K562 (cell line): ENCODE data around the gene AHNAK. TPM values are rescaled to one million over a fixed set of nuclear protein-coding genes. Genes with fewer than 3 reads are reported as not detected.

Experiments used
- CCAR2 ChIP-seq: fragments of 200-400 bp; formaldehyde crosslinking; IDR thresholded peaks from 2 replicates; pipeline ENCODE4 v1.6.1; 2017; ENCODE audit warnings: mild to moderate bottlenecking, low read depth, low read length
- ERF ChIP-seq: fragments of 450-650 bp; formaldehyde crosslinking; IDR thresholded peaks from 2 replicates; pipeline ENCODE4 v1.4.0; 2020; ENCODE audit warnings: mild to moderate bottlenecking, mixed read lengths
- HMGN3 ChIP-seq: IDR thresholded peaks from 2 replicates; pipeline ENCODE4 v1.6.1; 2011; ENCODE audit warnings: borderline replicate concordance, low read depth, mild to moderate bottlenecking, mixed read lengths, low read length; ENCODE audit not compliant: insufficient read length; ENCODE audit errors: extremely low read depth
- NFIX ChIP-seq: fragments of 250-450 bp; sonication (Bioruptor Pico); IDR thresholded peaks from 2 replicates; pipeline ENCODE4 v1.4.0; 2020; ENCODE audit warnings: low read depth, mild to moderate bottlenecking, moderate library complexity
- NR2C1 ChIP-seq, 2 experiments: fragments of 450-650 bp; IDR thresholded peaks; 2 replicates each; pipeline ENCODE4 v1.6.1; 2017; ENCODE audit warnings: mild to moderate bottlenecking in 2 of 2, antibody characterized with exemption in 1 of 2, inconsistent platforms in 1 of 2, missing compliant biosample characterization in 1 of 2, missing genetic modification characterization in 1 of 2
- SRSF9 ChIP-seq: fragments of 200-400 bp; formaldehyde crosslinking; IDR thresholded peaks from 2 replicates; pipeline ENCODE4 v1.6.1; 2017; ENCODE audit warnings: low read depth, low read length, borderline replicate concordance
- TRIM28 ChIP-seq: fragments of 450-650 bp; IDR thresholded peaks from 2 replicates; pipeline ENCODE4 v1.6.1; 2017
- ZBED1 ChIP-seq: IDR thresholded peaks from 2 replicates; pipeline ENCODE4 v1.6.1; 2014
- ZNF174 ChIP-seq: fragments of 250-450 bp; sonication (Bioruptor Pico); IDR thresholded peaks from 2 replicates; pipeline ENCODE4 v1.4.0; 2020; ENCODE audit warnings: mild to moderate bottlenecking
- ZNF324 ChIP-seq: fragments of 250-450 bp; sonication (Bioruptor Pico); IDR thresholded peaks from 2 replicates; pipeline ENCODE4 v1.4.0; 2020; ENCODE audit warnings: mild to moderate bottlenecking
- ZNF717 ChIP-seq: fragments of 250-450 bp; sonication (Bioruptor Pico); IDR thresholded peaks from 2 replicates; pipeline ENCODE4 v1.5.0; 2021
- polyA plus RNA-seq, 8 experiments: library from polyadenylated mRNA; depleted of rRNA in 4 of 8; stranded (reverse) in 5 of 8; unstranded in 3 of 8; fragments of >200 nt; fragmentation: Nextera tagmentation in 2 of 8; fragmentation: Illumina TruSeq in 1 of 8; extraction: Ambion mirVana in 2 of 8; extraction: Trizol in 1 of 8; gene quantifications; 2 replicates each; pipeline versions ENCODE4 v1.2.1 to v1.2.3, GENCODE V29; 2011 to 2014; ENCODE audit warnings: inconsistent platforms in 1 of 8, missing spikeins in 1 of 8
- total RNA-seq, 7 experiments: library from RNA; depleted of rRNA in 6 of 7; stranded (reverse); fragments of >200 nt in 6 of 7; fragmentation: Illumina TruSeq in 2 of 7; extraction: Trizol in 2 of 7; gene quantifications; 2 replicates each; pipeline versions ENCODE4 v1.2.1 to v1.2.3, GENCODE V29; 2011 to 2021; ENCODE audit warnings: low replicate concordance in 1 of 7
- TF ChIP-seq, protein P1 (sequence below): fragments of 450-650 bp; IDR thresholded peaks from 2 replicates; pipeline ENCODE4 v1.6.1; 2016; ENCODE audit warnings: borderline replicate concordance
- TF ChIP-seq, protein P2 (sequence below): fragments of 450-650 bp; IDR thresholded peaks from 2 replicates; pipeline ENCODE4 v1.7.1; 2018; ENCODE audit warnings: mild to moderate bottlenecking, low read depth; ENCODE audit not compliant: partially characterized antibody
- TF ChIP-seq, protein P3 (sequence below): sonication (generic); formaldehyde crosslinking; IDR thresholded peaks from 2 replicates; pipeline ENCODE4 v1.8.0; 2022; ENCODE audit warnings: missing genetic modification reagents, mild to moderate bottlenecking, borderline replicate concordance
- TF ChIP-seq, protein P4 (sequence below): sonication (generic); formaldehyde crosslinking; IDR thresholded peaks from 2 replicates; pipeline ENCODE4 v1.8.1; 2023; ENCODE audit warnings: mild to moderate bottlenecking, missing genetic modification reagents
- TF ChIP-seq, protein P5 (sequence below): fragments of 250-450 bp; sonication (Bioruptor Pico); IDR thresholded peaks from 2 replicates; pipeline ENCODE4 v1.4.0; 2020; ENCODE audit warnings: mild to moderate bottlenecking, moderate library complexity, borderline replicate concordance

The AHNAK gene
- total and polyA plus RNA-seq, 9 of the 15 experiments (the other 6 are each of a cell fraction or from before 2014, with no cell fraction given) = 1.5 to 89.7 (median 45.0) TPM

DNA sequence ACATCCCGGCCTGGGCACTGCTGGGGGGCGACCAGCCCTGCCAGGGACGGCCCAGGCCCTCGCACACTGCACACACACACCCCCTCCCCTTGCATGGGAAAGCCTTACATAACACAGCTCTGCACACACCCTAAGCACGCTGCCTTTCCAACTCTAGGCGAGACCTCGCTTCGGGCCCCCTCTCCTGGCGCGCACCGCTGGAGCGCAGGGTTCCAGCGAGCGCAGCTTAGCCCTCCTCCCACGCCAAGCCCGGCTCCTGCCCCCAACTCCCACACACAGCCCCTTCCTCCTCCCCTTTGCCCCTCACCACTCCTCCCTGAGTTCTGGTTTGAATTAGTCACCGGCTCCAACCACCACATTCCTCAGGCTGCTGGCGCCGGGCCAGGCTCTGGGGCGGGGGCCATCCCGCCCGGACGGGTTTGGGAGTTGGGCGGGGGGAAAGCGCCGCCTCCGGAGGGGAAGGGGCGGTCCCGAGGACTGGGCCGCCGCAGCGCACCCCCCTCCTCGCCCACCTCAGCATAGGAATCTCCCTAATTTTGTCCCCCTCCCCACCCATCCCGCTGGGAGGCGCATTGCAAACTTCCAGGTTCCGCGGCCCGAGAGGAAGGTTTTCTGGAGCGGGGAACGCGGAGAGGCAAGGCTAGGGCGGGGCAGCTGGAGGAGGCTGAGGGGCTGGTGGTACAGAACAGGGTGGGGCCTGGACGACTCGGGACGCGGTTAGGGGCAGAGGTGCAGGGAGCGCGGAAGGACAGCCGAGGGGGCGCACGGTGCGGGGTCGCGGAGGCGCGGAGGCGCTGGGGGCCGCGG is 966 bp downstream of the AHNAK start (continued):
- TF ChIP-seq, protein P1, sequence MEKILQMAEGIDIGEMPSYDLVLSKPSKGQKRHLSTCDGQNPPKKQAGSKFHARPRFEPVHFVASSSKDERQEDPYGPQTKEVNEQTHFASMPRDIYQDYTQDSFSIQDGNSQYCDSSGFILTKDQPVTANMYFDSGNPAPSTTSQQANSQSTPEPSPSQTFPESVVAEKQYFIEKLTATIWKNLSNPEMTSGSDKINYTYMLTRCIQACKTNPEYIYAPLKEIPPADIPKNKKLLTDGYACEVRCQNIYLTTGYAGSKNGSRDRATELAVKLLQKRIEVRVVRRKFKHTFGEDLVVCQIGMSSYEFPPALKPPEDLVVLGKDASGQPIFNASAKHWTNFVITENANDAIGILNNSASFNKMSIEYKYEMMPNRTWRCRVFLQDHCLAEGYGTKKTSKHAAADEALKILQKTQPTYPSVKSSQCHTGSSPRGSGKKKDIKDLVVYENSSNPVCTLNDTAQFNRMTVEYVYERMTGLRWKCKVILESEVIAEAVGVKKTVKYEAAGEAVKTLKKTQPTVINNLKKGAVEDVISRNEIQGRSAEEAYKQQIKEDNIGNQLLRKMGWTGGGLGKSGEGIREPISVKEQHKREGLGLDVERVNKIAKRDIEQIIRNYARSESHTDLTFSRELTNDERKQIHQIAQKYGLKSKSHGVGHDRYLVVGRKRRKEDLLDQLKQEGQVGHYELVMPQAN = no peak
- no peak for TF ChIP-seq SRSF9
- TF ChIP-seq, protein P2, sequence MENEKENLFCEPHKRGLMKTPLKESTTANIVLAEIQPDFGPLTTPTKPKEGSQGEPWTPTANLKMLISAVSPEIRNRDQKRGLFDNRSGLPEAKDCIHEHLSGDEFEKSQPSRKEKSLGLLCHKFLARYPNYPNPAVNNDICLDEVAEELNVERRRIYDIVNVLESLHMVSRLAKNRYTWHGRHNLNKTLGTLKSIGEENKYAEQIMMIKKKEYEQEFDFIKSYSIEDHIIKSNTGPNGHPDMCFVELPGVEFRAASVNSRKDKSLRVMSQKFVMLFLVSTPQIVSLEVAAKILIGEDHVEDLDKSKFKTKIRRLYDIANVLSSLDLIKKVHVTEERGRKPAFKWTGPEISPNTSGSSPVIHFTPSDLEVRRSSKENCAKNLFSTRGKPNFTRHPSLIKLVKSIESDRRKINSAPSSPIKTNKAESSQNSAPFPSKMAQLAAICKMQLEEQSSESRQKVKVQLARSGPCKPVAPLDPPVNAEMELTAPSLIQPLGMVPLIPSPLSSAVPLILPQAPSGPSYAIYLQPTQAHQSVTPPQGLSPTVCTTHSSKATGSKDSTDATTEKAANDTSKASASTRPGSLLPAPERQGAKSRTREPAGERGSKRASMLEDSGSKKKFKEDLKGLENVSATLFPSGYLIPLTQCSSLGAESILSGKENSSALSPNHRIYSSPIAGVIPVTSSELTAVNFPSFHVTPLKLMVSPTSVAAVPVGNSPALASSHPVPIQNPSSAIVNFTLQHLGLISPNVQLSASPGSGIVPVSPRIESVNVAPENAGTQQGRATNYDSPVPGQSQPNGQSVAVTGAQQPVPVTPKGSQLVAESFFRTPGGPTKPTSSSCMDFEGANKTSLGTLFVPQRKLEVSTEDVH = no peak
- TF ChIP-seq NR2C1 (IDR thresholded peaks at IDR 0.05) = no peak
- TF ChIP-seq NR2C1 (tag; IDR thresholded peaks at IDR 0.05) = no peak
- TF ChIP-seq, protein P3, sequence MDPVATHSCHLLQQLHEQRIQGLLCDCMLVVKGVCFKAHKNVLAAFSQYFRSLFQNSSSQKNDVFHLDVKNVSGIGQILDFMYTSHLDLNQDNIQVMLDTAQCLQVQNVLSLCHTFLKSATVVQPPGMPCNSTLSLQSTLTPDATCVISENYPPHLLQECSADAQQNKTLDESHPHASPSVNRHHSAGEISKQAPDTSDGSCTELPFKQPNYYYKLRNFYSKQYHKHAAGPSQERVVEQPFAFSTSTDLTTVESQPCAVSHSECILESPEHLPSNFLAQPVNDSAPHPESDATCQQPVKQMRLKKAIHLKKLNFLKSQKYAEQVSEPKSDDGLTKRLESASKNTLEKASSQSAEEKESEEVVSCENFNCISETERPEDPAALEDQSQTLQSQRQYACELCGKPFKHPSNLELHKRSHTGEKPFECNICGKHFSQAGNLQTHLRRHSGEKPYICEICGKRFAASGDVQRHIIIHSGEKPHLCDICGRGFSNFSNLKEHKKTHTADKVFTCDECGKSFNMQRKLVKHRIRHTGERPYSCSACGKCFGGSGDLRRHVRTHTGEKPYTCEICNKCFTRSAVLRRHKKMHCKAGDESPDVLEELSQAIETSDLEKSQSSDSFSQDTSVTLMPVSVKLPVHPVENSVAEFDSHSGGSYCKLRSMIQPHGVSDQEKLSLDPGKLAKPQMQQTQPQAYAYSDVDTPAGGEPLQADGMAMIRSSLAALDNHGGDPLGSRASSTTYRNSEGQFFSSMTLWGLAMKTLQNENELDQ (CRISPR knock-in tag) = no peak
- TF ChIP-seq TRIM28 = peak; percentile 74
- TF ChIP-seq ERF (CRISPR knock-in tag) = no peak
- peak; percentile 96 for TF ChIP-seq HMGN3
- TF ChIP-seq NFIX (CRISPR knock-in tag) = peak; percentile 73
- no peak for TF ChIP-seq ZNF174 (CRISPR knock-in tag)
- no peak for TF ChIP-seq ZNF324 (CRISPR knock-in tag)
- TF ChIP-seq, protein P4, sequence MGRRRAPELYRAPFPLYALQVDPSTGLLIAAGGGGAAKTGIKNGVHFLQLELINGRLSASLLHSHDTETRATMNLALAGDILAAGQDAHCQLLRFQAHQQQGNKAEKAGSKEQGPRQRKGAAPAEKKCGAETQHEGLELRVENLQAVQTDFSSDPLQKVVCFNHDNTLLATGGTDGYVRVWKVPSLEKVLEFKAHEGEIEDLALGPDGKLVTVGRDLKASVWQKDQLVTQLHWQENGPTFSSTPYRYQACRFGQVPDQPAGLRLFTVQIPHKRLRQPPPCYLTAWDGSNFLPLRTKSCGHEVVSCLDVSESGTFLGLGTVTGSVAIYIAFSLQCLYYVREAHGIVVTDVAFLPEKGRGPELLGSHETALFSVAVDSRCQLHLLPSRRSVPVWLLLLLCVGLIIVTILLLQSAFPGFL = no peak
- TF ChIP-seq, protein P5, sequence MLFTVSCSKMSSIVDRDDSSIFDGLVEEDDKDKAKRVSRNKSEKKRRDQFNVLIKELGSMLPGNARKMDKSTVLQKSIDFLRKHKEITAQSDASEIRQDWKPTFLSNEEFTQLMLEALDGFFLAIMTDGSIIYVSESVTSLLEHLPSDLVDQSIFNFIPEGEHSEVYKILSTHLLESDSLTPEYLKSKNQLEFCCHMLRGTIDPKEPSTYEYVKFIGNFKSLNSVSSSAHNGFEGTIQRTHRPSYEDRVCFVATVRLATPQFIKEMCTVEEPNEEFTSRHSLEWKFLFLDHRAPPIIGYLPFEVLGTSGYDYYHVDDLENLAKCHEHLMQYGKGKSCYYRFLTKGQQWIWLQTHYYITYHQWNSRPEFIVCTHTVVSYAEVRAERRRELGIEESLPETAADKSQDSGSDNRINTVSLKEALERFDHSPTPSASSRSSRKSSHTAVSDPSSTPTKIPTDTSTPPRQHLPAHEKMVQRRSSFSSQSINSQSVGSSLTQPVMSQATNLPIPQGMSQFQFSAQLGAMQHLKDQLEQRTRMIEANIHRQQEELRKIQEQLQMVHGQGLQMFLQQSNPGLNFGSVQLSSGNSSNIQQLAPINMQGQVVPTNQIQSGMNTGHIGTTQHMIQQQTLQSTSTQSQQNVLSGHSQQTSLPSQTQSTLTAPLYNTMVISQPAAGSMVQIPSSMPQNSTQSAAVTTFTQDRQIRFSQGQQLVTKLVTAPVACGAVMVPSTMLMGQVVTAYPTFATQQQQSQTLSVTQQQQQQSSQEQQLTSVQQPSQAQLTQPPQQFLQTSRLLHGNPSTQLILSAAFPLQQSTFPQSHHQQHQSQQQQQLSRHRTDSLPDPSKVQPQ (CRISPR knock-in tag) = no peak
- no peak for TF ChIP-seq ZBED1
- TF ChIP-seq ZNF717 = no peak
- TF ChIP-seq CCAR2 = no peak
